ENCODE results near the gene PEX16.

- TF ChIP-seq CBX2 (IDR thresholded peaks at IDR 0.05; ENCODE audit: insufficient read depth, low read length, poor library complexity, severe bottlenecking) (no peak), ATF6 (CRISPR knock-in tag; IDR thresholded peaks at IDR 0.05) (no peak)
Observed at GRCh38 chr11:45901626-45902025, 16.1 kb downstream of the PEX16 start.

Measured in K562 (cell line).